ENCODE results near the gene PEX6. TPM values are rescaled to one million over a fixed set of nuclear protein-coding genes. Genes with fewer than 3 reads are reported as not detected.
A peak's percentile ranks its signal among the peaks of the same experiment; 100 is the strongest.

Gene PEX6
- total and polyA plus RNA-seq, 2 of the 13 experiments (the other 11 are each of a cell fraction or from before 2014, with no cell fraction given): 5.1 to 6.7 TPM

DNA sequence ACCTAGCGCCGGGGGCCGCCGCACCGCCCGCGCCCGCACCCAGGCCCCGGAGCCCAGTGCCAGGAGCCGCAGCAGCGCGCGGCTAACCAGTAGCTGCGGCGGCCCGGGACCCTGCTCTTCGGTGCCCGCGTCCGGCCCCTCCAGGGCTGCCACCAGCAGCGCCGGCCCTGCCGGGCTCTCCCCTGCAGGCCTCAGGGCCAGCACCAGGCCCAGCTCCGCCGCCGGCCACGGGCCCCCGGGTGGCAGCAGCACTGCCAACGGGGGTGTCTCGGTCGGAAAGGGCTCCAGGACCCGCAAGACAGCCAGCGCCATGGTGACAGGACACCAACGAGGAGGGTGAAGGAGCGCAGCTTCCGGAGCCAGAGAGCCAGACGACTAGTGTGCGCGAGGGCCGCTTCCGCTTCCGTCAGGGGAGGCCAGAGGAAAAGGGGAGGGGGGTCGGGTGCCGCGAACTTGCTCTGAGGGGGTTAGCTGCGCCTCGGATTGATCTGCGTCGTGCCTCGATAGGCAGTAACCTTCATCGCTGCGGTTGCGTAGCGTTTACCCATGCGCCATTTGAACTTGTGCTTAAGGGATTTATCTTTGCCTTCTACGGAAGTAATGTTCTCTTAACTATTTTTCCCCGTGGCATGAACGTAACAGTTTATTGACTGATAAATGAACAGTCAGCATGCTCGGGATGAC is at the start of gene PEX6 (continued):
- TF ChIP-seq ZBTB42 (CRISPR knock-in tag; IDR thresholded peaks at IDR 0.05): peak; percentile 87; the same call in 1 of the 2 replicates
- TF ChIP-seq, protein P1, sequence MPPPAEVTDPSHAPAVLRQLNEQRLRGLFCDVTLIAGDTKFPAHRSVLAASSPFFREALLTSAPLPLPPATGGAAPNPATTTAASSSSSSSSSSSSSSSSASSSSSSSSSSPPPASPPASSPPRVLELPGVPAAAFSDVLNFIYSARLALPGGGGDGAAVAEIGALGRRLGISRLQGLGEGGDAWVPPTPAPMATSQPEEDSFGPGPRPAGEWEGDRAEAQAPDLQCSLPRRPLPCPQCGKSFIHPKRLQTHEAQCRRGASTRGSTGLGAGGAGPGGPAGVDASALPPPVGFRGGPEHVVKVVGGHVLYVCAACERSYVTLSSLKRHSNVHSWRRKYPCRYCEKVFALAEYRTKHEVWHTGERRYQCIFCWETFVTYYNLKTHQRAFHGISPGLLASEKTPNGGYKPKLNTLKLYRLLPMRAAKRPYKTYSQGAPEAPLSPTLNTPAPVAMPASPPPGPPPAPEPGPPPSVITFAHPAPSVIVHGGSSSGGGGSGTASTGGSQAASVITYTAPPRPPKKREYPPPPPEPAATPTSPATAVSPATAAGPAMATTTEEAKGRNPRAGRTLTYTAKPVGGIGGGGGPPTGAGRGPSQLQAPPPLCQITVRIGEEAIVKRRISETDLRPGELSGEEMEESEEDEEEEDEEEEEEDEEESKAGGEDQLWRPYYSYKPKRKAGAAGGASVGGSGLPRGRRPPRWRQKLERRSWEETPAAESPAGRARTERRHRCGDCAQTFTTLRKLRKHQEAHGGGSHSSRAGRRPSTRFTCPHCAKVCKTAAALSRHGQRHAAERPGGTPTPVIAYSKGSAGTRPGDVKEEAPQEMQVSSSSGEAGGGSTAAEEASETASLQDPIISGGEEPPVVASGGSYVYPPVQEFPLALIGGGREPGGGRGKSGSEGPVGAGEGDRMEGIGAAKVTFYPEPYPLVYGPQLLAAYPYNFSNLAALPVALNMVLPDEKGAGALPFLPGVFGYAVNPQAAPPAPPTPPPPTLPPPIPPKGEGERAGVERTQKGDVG (CRISPR knock-in tag; IDR thresholded peaks at IDR 0.05; ENCODE audit: borderline replicate concordance): 0 out of 2 replicates have a peak, but pooled peaks have one; percentile 20
- no peak for TF ChIP-seq TBP (CRISPR knock-in tag; IDR thresholded peaks at IDR 0.05)
- peak; percentile 58; the same call in 1 of the 2 replicates for TF ChIP-seq FOXK1 (CRISPR knock-in tag; IDR thresholded peaks at IDR 0.05; ENCODE audit: borderline replicate concordance, low read depth)
- no peak for TF ChIP-seq AGO1 (IDR thresholded peaks at IDR 0.05; ENCODE audit: low read depth, low read length, poor library complexity, severe bottlenecking)
- TF ChIP-seq, protein P2, sequence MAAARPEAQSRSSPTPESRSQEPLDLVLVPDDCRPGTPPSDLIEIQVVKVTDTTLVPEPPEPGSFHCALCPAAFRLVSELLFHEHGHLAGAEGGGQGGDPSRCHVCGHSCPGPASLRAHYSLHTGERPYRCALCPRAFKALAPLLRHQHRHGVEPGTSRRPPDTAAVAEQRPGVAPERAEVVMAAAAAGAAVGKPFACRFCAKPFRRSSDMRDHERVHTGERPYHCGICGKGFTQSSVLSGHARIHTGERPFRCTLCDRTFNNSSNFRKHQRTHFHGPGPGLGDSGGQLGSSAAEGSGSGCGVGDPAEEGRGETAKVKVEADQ (CRISPR knock-in tag; IDR thresholded peaks at IDR 0.05; ENCODE audit: borderline replicate concordance): peak; percentile 89
- TF ChIP-seq ZNF644 (CRISPR knock-in tag; IDR thresholded peaks at IDR 0.05; ENCODE audit: low read depth): no peak; the same call in 1 of the 2 replicates
- TF ChIP-seq SOX6 (IDR thresholded peaks at IDR 0.05): no peak
- peak; percentile 68 for TF ChIP-seq SOX6 (CRISPR knock-in tag; IDR thresholded peaks at IDR 0.05)
- TF ChIP-seq ZNF232 (CRISPR knock-in tag; IDR thresholded peaks at IDR 0.05; ENCODE audit: borderline replicate concordance): no peak
- TF ChIP-seq AKAP8 (CRISPR knock-in tag; IDR thresholded peaks at IDR 0.05): no peak
- TF ChIP-seq, protein P3, sequence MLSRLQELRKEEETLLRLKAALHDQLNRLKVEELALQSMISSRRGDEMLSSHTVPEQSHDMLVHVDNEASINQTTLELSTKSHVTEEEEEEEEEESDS (CRISPR knock-in tag; IDR thresholded peaks at IDR 0.05; ENCODE audit: borderline replicate concordance): 0 out of 2 replicates have a peak, but pooled peaks have one; percentile 6
- TF ChIP-seq NCOA1 (CRISPR knock-in tag; IDR thresholded peaks at IDR 0.05): 0 out of 2 replicates have a peak, but pooled peaks have one; percentile 55
- TF ChIP-seq ZNF230 (CRISPR knock-in tag; IDR thresholded peaks at IDR 0.05): no peak; the same call in 1 of the 2 replicates
- no peak for TF ChIP-seq ZNF549 (CRISPR knock-in tag; IDR thresholded peaks at IDR 0.05)
- peak; percentile 73; the same call in 1 of the 2 replicates for TF ChIP-seq ZNF367 (CRISPR knock-in tag; IDR thresholded peaks at IDR 0.05; ENCODE audit: borderline replicate concordance)
- TF ChIP-seq, protein P4, sequence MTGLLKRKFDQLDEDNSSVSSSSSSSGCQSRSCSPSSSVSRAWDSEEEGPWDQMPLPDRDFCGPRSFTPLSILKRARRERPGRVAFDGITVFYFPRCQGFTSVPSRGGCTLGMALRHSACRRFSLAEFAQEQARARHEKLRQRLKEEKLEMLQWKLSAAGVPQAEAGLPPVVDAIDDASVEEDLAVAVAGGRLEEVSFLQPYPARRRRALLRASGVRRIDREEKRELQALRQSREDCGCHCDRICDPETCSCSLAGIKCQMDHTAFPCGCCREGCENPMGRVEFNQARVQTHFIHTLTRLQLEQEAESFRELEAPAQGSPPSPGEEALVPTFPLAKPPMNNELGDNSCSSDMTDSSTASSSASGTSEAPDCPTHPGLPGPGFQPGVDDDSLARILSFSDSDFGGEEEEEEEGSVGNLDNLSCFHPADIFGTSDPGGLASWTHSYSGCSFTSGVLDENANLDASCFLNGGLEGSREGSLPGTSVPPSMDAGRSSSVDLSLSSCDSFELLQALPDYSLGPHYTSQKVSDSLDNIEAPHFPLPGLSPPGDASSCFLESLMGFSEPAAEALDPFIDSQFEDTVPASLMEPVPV (CRISPR knock-in tag; IDR thresholded peaks at IDR 0.05): peak; percentile 15; the same call in 1 of the 2 replicates
- TF ChIP-seq SSRP1 (CRISPR knock-in tag; IDR thresholded peaks at IDR 0.05): no peak
- no peak for TF ChIP-seq ZEB1 (IDR thresholded peaks at IDR 0.05; ENCODE audit: insufficient replicate concordance, low read depth)
- peak; percentile 90; the same call in 1 of the 2 replicates for TF ChIP-seq HOXA3 (CRISPR knock-in tag; IDR thresholded peaks at IDR 0.05)
- TF ChIP-seq GABPB1 (CRISPR knock-in tag; IDR thresholded peaks at IDR 0.05): peak; percentile 95
- 0 out of 2 replicates have a peak, but pooled peaks have one; percentile 43 for TF ChIP-seq ZBTB7A (CRISPR knock-in tag; IDR thresholded peaks at IDR 0.05)
- TF ChIP-seq ZNF180 (CRISPR knock-in tag; IDR thresholded peaks at IDR 0.05; ENCODE audit: borderline replicate concordance, low read depth): peak; percentile 53; the same call in 1 of the 2 replicates
- TF ChIP-seq, protein P5, sequence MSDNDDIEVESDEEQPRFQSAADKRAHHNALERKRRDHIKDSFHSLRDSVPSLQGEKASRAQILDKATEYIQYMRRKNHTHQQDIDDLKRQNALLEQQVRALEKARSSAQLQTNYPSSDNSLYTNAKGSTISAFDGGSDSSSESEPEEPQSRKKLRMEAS (IDR thresholded peaks at IDR 0.05): peak; percentile 89
- no peak for TF ChIP-seq ZNF10 (CRISPR knock-in tag; IDR thresholded peaks at IDR 0.05; ENCODE audit: borderline replicate concordance, low read depth)

All from HepG2 (cell line).